NCI-H2227 treated with DMSO at 0.1 percent for 48 hours (cell line): ENCODE results near the gene SERPING1.
A peak's percentile ranks its signal among the peaks of the same experiment; 100 is the strongest.

Experiments
- DNase-seq: peaks from one replicate; lab custom pipeline; 2025; lab: John Stamatoyannopoulos, UW

Gene SERPING1

DNA sequence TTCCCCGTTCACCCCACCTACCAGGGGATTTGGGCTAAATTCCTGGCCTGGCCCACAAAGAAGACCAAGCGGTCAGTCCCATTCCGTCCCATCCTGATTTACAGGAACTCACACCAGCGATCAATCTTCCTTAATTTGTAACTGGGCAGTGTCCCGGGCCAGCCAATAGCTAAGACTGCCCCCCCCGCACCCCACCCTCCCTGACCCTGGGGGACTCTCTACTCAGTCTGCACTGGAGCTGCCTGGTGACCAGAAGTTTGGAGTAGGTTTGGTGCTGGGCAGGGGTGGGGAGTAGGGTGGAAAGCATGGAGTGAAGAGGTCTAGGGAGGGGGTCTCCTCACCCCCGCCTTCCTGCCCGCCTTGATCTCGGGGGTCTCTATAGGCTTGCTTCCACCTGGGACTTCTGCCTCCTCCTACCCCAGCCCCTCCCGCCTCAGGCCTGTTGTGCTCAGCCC is at the start of gene SERPING1:
TSS of gene SERPING1 (plus strand) at position 225 of the 455 bp plus-strand sequence. CDS start 586 bp downstream, outside the sequence.
- no peak for DNase-seq

- no peak for DNase-seq
Observed at GRCh38 chr11:57547854-57548377, 49.6 kb upstream of the SERPING1 start.

DNA sequence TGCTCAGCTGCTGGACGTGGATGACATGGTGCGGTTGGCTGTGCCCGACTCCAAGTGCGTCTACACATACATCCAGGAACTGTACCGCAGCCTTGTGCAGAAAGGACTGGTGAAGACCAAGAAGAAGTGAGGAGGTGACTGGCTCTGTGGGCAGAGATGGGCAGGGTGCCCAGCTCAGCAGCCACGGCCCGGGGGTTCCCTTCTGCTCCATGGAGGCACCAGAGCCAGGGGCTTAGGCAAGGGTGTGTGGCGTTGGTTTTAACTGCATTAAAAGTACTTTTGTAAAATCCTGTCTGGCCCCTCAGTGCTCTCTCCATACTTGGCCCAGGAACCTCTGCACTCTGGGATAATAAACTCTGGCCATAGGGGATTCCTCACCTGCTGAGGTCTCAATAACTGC is 47.5 kb upstream of the SERPING1 start:
- DNase-seq: no peak

- DNase-seq: no peak
Observed at GRCh38 chr11:57551941-57552340, 45.5 kb upstream of the SERPING1 start.

DNA sequence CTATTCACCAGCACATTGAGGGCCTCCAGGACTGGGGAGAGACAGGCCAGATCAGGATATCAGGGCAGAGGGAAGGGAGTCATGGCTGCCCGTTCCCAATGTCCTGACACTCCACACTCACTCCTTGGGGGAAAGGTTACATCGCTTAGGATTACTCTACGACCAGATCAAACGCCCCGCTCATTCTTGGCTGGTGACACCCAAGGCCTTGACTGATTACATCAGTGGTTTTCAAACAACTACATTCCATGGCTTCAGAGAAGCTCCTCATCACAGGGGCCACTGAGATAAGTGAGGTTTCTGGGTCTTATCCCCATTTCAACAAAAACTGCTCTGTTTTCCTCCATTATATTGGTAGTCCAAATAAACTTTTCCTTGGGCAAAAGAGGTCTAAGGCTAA is 45.0 kb upstream of the SERPING1 start:
- DNase-seq: no peak

GRCh38 chr11:57555393-57555792 is 42.1 kb upstream of the SERPING1 start:
- no peak for DNase-seq

GRCh38 chr11:57556041-57556440 is 41.4 kb upstream of the SERPING1 start:
- DNase-seq: no peak

DNA sequence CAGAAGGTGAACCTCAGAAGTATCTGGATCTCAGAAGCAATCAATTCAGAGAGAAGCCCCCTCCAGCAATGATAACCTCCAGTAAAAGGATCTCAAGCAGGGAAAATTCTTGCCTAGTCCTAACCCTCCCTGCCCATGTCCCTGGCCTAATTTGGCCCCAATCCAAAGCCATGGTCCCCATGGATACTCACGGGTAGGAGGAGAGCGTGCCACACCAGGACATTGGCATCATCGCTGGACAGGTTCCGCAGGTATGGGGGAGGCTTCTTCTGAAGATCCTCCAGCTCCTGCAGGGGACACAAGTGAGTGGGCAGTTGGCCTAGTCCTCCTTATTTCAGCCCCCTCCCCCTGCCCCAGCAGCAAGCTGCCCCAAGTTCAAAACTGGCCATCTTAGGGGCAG is 37.3 kb upstream of the SERPING1 start:
- DNase-seq: no peak

DNA sequence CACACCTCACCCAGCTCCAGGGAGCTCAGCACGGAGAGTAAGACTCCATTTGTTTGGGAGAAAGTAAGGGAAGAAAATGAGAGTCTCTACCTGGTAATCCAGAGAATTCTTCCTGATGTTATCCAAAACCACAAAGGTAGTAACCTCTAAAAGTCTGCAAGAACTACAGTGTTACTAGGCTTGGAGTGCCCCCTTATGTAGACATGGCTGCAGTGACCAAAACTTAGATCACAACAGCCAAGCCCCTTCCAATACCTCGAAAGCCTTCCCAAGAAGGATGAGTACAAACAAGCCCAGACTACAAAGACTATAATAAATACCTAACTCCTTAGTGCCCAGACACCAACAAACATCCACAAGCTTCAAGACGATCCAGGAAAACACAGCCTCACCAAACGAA is 34.9 kb upstream of the SERPING1 start:
- DNase-seq: no peak

GRCh38 chr11:57566005-57566904 is 31.2 kb upstream of the SERPING1 start:
- peak; percentile 38 for DNase-seq

DNA sequence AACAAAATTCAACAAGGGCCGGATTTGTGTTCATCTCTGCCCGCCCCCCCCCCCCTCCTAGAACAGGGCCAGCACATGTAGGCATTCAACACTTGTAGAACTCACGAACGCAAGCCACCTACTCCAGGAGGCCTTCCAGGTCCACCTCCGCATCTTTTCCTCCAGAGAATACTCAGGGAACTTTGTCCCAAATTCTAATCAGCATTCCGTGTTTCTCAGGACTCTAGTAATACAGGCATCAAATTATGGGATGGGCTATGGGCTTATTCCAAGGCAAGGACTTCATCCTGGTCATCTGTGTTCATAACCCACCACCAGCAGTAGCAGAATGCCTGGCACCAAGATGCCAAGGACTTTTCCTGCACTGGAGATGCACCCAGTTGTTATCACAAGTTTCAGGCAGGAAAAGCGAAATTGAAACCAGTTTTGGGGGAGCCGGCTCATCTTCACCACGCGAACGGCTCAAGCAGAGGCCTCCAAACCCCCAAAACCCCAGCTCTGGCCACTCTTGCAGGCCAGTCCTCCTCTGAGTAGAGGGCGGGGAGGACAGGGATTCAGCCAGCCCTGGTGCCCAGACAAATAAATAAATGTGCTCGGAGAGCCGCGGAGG is 30.5 kb upstream of the SERPING1 start:
- no peak for DNase-seq

DNA sequence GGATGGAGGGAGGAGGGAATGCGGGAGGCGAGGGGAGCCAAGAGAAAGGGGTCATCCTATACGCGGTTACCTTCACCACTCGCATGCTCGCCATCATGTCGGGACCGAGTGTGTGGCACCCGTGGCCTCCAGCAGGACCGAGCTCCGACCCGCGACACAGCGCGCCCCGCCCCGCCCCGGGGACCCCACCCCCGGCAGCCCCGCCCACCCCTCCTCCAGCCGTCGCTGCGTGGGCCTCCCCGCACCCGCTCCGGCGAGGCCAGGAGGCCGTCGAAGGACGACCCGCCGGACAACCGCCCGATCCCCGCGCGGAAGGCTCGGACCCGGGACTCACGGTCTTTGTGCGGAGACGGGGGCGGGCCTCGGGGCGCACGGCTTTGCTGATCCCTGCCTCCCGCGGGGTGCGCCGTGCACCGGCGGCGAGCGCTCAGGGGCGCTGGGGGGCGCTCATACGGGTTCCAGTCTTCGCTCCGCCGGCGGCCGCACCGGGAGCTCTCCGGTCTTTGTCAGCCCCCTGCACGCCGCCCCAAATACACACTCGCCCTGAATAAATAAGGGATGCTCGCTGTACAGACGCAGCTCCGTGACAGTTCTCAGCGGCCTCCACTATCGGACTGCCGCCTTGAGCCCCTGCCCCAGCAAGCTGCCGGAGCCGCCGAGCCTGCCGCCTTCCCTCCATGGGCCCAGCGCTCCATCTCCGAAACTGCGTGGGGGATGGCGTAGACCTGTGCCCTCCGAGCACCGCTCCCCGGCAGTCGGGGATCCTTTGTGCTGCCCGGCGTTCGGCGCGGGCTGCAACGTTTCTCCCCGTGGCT is 29.8 kb upstream of the SERPING1 start, which contains the start of gene UBE2L6:
TSS of gene UBE2L6 (minus strand) at position 158 of the 815 bp plus-strand sequence. CDS start at position 97, 61 bp downstream.
- peak; percentile 70 for DNase-seq

DNA sequence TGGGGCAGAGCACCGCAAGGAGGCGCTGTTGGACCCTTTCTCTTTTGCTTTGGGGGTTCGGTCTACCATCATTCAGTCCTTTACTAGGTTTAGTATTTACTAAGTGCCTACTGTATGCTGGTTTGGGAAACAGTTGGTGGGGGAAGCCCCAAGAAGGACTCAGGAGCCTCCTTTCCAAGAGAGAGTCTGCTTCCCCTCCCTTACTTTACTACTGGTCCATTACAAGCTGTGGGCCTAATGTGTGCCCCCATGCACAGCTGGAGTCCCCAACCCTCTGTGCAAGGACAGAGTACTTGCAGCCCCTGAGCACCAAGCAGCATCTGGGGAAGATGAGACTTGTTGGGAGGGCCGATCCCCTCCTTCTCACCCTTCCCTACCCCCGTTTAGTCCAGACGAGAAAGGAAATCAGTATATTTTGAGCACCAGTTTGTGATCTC is 29.1 kb upstream of the SERPING1 start:
- no peak for DNase-seq

GRCh38 chr11:57571606-57572005 is 25.9 kb upstream of the SERPING1 start:
- no peak for DNase-seq

DNA sequence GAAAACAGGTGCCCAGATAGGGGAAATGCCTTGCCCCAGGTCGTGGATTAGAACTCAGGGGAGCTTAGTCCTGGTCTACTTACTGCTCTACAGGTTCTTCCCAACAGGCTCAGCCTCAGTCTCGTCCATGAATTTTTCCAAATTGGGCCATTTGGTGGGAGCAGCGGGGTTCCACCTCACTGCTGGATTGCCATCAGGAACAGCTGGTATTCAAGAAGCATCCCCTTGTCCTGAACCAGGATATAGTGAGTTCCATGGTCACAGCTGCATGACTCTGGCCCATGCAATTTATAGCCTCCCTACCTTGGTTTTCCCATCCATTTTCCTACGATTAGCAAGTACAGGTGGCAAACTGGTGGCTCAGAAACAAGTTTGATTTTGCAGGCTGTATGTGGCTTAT is 23.4 kb upstream of the SERPING1 start:
- no peak for DNase-seq

- no peak for DNase-seq
Observed at GRCh38 chr11:57584341-57584740, 13.1 kb upstream of the SERPING1 start.

GRCh38 chr11:57585301-57585700 is 12.2 kb upstream of the SERPING1 start:
- no peak for DNase-seq

DNA sequence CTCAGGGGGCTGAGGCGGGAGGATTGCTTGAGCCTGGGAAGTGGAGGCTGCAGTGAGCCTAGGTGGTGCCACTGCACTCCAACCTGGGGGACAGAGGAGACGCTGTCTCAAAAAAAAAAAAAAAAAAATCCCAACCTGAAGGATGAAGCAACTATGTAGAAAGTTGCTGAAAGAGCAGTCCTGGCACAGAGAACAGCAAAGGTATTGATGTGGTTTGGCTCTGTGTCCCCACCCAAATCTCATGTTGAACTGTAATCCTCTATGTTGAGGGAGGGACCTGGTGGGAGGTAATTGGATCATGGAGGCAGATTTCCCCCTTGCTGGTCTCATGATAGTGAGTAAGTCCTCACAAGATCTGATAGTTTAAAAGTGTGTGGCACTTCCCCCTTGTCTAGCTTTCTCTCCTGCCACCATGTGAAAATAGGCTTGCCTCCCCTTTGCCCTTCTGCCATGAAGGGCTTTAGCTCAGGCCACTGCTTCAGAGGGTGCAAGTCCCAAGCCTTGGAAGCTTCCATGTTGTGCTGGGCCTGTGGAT is 10.7 kb upstream of the SERPING1 start:
- DNase-seq: no peak

GRCh38 chr11:57588046-57588710 is 9.3 kb upstream of the SERPING1 start:
- DNase-seq: no peak

GRCh38 chr11:57596266-57596885 is 1.1 kb upstream of the SERPING1 start:
- no peak for DNase-seq
